SK-N-SH (cell line): ENCODE measurements around the gene EPB41L5. TPM values are rescaled to one million over a fixed set of nuclear protein-coding genes. Genes with fewer than 3 reads are reported as not detected.

ENCODE experiments used
- CTCF ChIA-PET: fragments of 300-600, 350-600 bp; formaldehyde crosslinking; extraction: SDS; loops from one replicate; lab custom pipeline; 2021; lab: Yijun Ruan, JAX
- POLR2A ChIA-PET: fragments of 350-600 bp; sonication (Branson Sonifier 250); formaldehyde crosslinking; extraction: SDS; loops from one replicate; lab custom pipeline; 2020; ENCODE audit warnings: antibody characterized with exemption, inconsistent platforms; lab: Yijun Ruan, JAX
- DNase-seq: peaks from one replicate; pipeline ENCODE4 v3.0.0; 2012
- H2AFZ ChIP-seq: fragments of 200-600 bp; sonication (generic); 2 replicates; pipeline ENCODE4 v1.8.1; 2016; ENCODE audit warnings: antibody characterized with exemption, mild to moderate bottlenecking, low read depth
- H3F3A ChIP-seq: fragments of 200-600 bp; sonication (generic); replicated peaks from 2 replicates; pipeline ENCODE3; 2016; ENCODE audit warnings: antibody characterized with exemption, mild to moderate bottlenecking; ENCODE audit not compliant: insufficient read depth
- H3K27ac ChIP-seq, 2 experiments: fragments of 200-500 bp in 1 of 2; fragments of 200-600 bp in 1 of 2; sonication (Bioruptor generic) in 1 of 2; sonication (generic), shearing (Covaris generic) in 1 of 2; 2 replicates each; pipeline versions ENCODE4 v1.5.1 to v1.6.1; 2014 to 2016; ENCODE audit warnings: low read depth in 2 of 2, inconsistent platforms in 1 of 2, low read length in 1 of 2, mild to moderate bottlenecking in 1 of 2, mixed read lengths in 1 of 2
- H3K27me3 ChIP-seq: fragments of 200-600 bp; sonication (generic), shearing (Covaris generic); 2 replicates; pipeline ENCODE4 v1.6.1; 2016; ENCODE audit warnings: mixed run types; ENCODE audit not compliant: insufficient read depth
- H3K36me3 ChIP-seq, 2 experiments: fragments of 200-500 bp in 1 of 2; fragments of 200-600 bp in 1 of 2; sonication (Bioruptor generic) in 1 of 2; sonication (generic) in 1 of 2; replicated peaks in 1 of 2; 2 replicates each; pipeline versions ENCODE3 to v1.5.1; 2014 to 2016; ENCODE audit warnings: low read length in 1 of 2, mild to moderate bottlenecking in 1 of 2; ENCODE audit not compliant: insufficient read depth in 2 of 2, control insufficient read depth in 1 of 2
- H3K4me1 ChIP-seq, 2 experiments: fragments of 200-500 bp in 1 of 2; fragments of 200-600 bp in 1 of 2; sonication (Bioruptor generic) in 1 of 2; sonication (generic), shearing (Covaris generic) in 1 of 2; 2 replicates each; pipeline versions ENCODE4 v1.5.1 to v1.6.1; 2014 to 2016; ENCODE audit warnings: low read depth in 1 of 2, low read length in 1 of 2, mixed run types in 1 of 2; ENCODE audit not compliant: insufficient read depth in 2 of 2, control insufficient read depth in 1 of 2
- H3K4me2 ChIP-seq: fragments of 200-600 bp; sonication (generic), shearing (Covaris generic); 2 replicates; pipeline ENCODE4 v1.6.1; 2017; ENCODE audit warnings: mixed run types
- H3K4me3 ChIP-seq, 2 experiments: fragments of 200-500 bp in 1 of 2; fragments of 200-600 bp in 1 of 2; sonication (Bioruptor generic) in 1 of 2; sonication (generic), shearing (Covaris generic) in 1 of 2; 2 replicates each; pipeline versions ENCODE4 v1.5.1 to v1.8.1; 2014 to 2016; ENCODE audit warnings: low read depth in 2 of 2, inconsistent platforms in 1 of 2, low read length in 1 of 2, mild to moderate bottlenecking in 1 of 2, mixed read lengths in 1 of 2, moderate library complexity in 1 of 2
- H3K79me2 ChIP-seq: fragments of 200-600 bp; sonication (generic); 2 replicates; pipeline ENCODE4 v1.8.1; 2017; ENCODE audit warnings: mild to moderate bottlenecking; ENCODE audit not compliant: insufficient read depth
- H3K9ac ChIP-seq: fragments of 200-600 bp; sonication (generic); 2 replicates; pipeline ENCODE4 v1.6.1; 2017; ENCODE audit warnings: mixed run types
- H3K9me2 ChIP-seq: fragments of 200-600 bp; sonication (generic); 2 replicates; pipeline ENCODE4 v1.6.1; 2017; ENCODE audit warnings: mixed run types
- H3K9me3 ChIP-seq: fragments of 200-600 bp; sonication (generic); 2 replicates; pipeline ENCODE4 v1.6.1; 2017; ENCODE audit warnings: mixed run types, mild to moderate bottlenecking, moderate library complexity
- H4K20me1 ChIP-seq: fragments of 200-600 bp; sonication (generic); 2 replicates; pipeline ENCODE4 v1.6.1; 2017; ENCODE audit warnings: mild to moderate bottlenecking, mixed run types; ENCODE audit not compliant: insufficient read depth
- CHD2 ChIP-seq: fragments of 150-350 bp; IDR thresholded peaks from 2 replicates; pipeline ENCODE4 v1.6.1; 2018; ENCODE audit warnings: low read length; ENCODE audit not compliant: partially characterized antibody
- CTCF ChIP-seq: fragments of 200-600 bp; sonication (generic); IDR thresholded peaks from 2 replicates; pipeline ENCODE4 v1.6.1; 2017; ENCODE audit warnings: antibody characterized with exemption, mild to moderate bottlenecking, moderate library complexity
- FOSL2 ChIP-seq: IDR thresholded peaks from 2 replicates; pipeline ENCODE4 v1.4.0; 2012; ENCODE audit warnings: low read depth, mild to moderate bottlenecking, moderate library complexity, borderline replicate concordance
- FOXJ3 ChIP-seq: sonication (generic); formaldehyde crosslinking; IDR thresholded peaks from 2 replicates; pipeline ENCODE4 v1.5.1; 2020; ENCODE audit warnings: mild to moderate bottlenecking, missing genetic modification reagents
- FOXM1 ChIP-seq: IDR thresholded peaks from 2 replicates; pipeline ENCODE4 v1.4.0; 2012; ENCODE audit warnings: low read depth, mild to moderate bottlenecking
- REST ChIP-seq: IDR thresholded peaks from 2 replicates; pipeline ENCODE4 v1.6.1; 2012; ENCODE audit warnings: mild to moderate bottlenecking, low read depth, low read length, moderate library complexity
- SIN3A ChIP-seq: IDR thresholded peaks from 2 replicates; pipeline ENCODE4 v1.6.1; 2012; ENCODE audit warnings: low read depth, mild to moderate bottlenecking, low read length, moderate library complexity, borderline replicate concordance
- TAF1 ChIP-seq: IDR thresholded peaks from 2 replicates; pipeline ENCODE4 v1.6.1; 2012; ENCODE audit warnings: low read depth, mild to moderate bottlenecking, low read length, moderate library complexity, borderline replicate concordance
- TCF12 ChIP-seq: IDR thresholded peaks from 2 replicates; pipeline ENCODE4 v1.4.0; 2012
- WGBS: methylation state at CpG from one replicate; pipeline ENCODE4 v1.1.6; 2017; ENCODE audit warnings: low lambda C conversion rate; 5-methylcytosine and 5-hydroxymethylcytosine counted together
- polyA plus RNA-seq, 3 experiments: library from polyadenylated mRNA; depleted of rRNA; stranded (reverse); fragments of >200 nt; gene quantifications; 2 replicates each; pipeline ENCODE4 v1.2.3, GENCODE V29; 2012

Gene EPB41L5
- polyA plus RNA-seq, 1 of the 3 experiments (the other 2 are of a cell fraction): 5.3 TPM

- no peak for TF ChIP-seq REST
- TF ChIP-seq SIN3A: no peak
- no peak for TF ChIP-seq FOSL2
- no peak for TF ChIP-seq TAF1
- TF ChIP-seq CTCF: no peak
- no peak for TF ChIP-seq FOXM1
These were observed 191.1 kb downstream of the EPB41L5 start (continued) for GRCh38 chr2:120204022-120204405.

GRCh38 chr2:120204417-120204816 is 191.5 kb downstream of the EPB41L5 start:
- Histone ChIP-seq H3F3A (no peaks in the 10 kb centered on the region), H3K9me2 (no peaks in the 10 kb centered on the region), H3K79me2 (no peaks in the 10 kb centered on the region), H3K4me3 (no peak overlapping the region), H3K4me2 (no peak overlapping the region), H4K20me1 (no peaks in the 10 kb centered on the region), H3K36me3 (no peaks in the 10 kb centered on the region), H3K4me1 (no peaks in the 10 kb centered on the region), H3K27ac (no peak overlapping the region), H2AFZ (no peak overlapping the region), H3K27me3 (no peaks in the 10 kb centered on the region), H3K9me3 (no peaks in the 10 kb centered on the region), H3K9ac (no peak overlapping the region)
- 60% methylated on average over 3 of the region's 3 CpGs for WGBS
- ChIA-PET POLR2A (no interaction called here), CTCF (interaction anchor here (1.1 to 2.1 kb wide), 2 partner anchors 29 to 109 kb away, joined by 3 to 7 read pairs; no protein-coding TSS in a partner anchor)
- no peak for DNase-seq
- no peak for TF ChIP-seq FOXJ3 (CRISPR knock-in tag)
- TF ChIP-seq CHD2: no peak
- no peak for TF ChIP-seq TCF12
